Activated CD8-positive, alpha-beta T cell treated with anti-CD3 and anti-CD28 coated beads for 36 hours (primary cell): Measurements from ENCODE around the gene HIVEP1. TPM values are rescaled to one million over a fixed set of nuclear protein-coding genes. Genes with fewer than 3 reads are reported as not detected.

Experiments used
- ATAC-seq: fragments of 200-7000 bp; cut with Tn5 transposase; one replicate; pipeline ENCODE4 v1.10.0; 2021; ENCODE audit warnings: mild to moderate bottlenecking, moderate library complexity
- CTCF ChIA-PET: fragments of 350-600 bp; sonication (Branson Sonifier 250); formaldehyde crosslinking; loops from one replicate; lab custom pipeline; 2021; ENCODE audit warnings: antibody characterized with exemption; lab: Charles Lee
- POLR2A ChIA-PET: fragments of 350-600 bp; sonication (Branson Sonifier 250); formaldehyde crosslinking; loops from one replicate; lab custom pipeline; 2021; ENCODE audit warnings: antibody characterized with exemption; lab: Charles Lee
- DNase-seq: peaks from one replicate; pipeline ENCODE4 v3.0.0-alpha.2; 2020
- H3K27ac Mint-ChIP-seq: one replicate; pipeline ENCODE4 v1.8.0; 2021; ENCODE audit warnings: mild to moderate bottlenecking, mixed read lengths
- H3K27me3 Mint-ChIP-seq: one replicate; pipeline ENCODE4 v1.8.0; 2021; ENCODE audit warnings: mixed read lengths
- H3K36me3 Mint-ChIP-seq: one replicate; pipeline ENCODE4 v1.8.0; 2021; ENCODE audit warnings: low read depth, mixed read lengths
- H3K4me1 Mint-ChIP-seq: one replicate; pipeline ENCODE4 v1.8.0; 2021; ENCODE audit warnings: low read depth, mixed read lengths
- H3K4me3 Mint-ChIP-seq: one replicate; pipeline ENCODE4 v1.8.0; 2021; ENCODE audit warnings: mild to moderate bottlenecking, moderate library complexity, mixed read lengths
- H3K9me3 Mint-ChIP-seq: one replicate; pipeline ENCODE4 v1.8.0; 2021; ENCODE audit warnings: mixed read lengths
- CTCF ChIP-seq: fragments of 200-600 bp; IDR thresholded peaks from one replicate; pipeline ENCODE4 v1.8.0; 2022; ENCODE audit warnings: antibody characterized with exemption, mild to moderate bottlenecking
- intact Hi-C: fragments of 100-400 bp; cut with micrococcal nuclease; formaldehyde crosslinking; loops from one replicate; pipeline ENCODE4 v1.10.0; 2022
- total RNA-seq, 2 experiments: library from RNA; stranded (reverse); gene quantifications; one replicate each; pipeline ENCODE4 v1.2.3, GENCODE V29; 2021

Gene HIVEP1
- total RNA-seq, 2 experiments from 2014 or later, result 38.5 to 41.3 TPM

- TF ChIP-seq CTCF, result no peak
- Mint-ChIP-seq H3K4me3 (no peak overlapping the region), H3K4me1 (peaks cover 68% of the 10 kb centered on the region), H3K27me3 (no peaks in the 10 kb centered on the region), H3K27ac (no peak overlapping the region), H3K9me3 (no peaks in the 10 kb centered on the region), H3K36me3 (peaks cover 12% of the 10 kb centered on the region)
- intact Hi-C loops, result no loop called here
- DNase-seq (no peak), ATAC-seq (no peak)
- ChIA-PET POLR2A (interaction anchor here (0.6 to 1.5 kb wide), 3 partner anchors 10 to 28 kb away, joined by 3 read pairs; no protein-coding TSS in a partner anchor), CTCF (interaction anchor here (1.0 kb wide), 2 partner anchors 10 to 130 kb away, joined by 3 read pairs; no protein-coding TSS in a partner anchor)
These were observed 65.1 kb downstream of the HIVEP1 start for GRCh38 chr6:12077021-12077710.

- Mint-ChIP-seq H3K4me3 (no peak overlapping the region), H3K4me1 (peaks cover 65% of the 10 kb centered on the region), H3K9me3 (no peaks in the 10 kb centered on the region), H3K27me3 (no peaks in the 10 kb centered on the region), H3K27ac (no peak overlapping the region), H3K36me3 (peaks cover 9% of the 10 kb centered on the region)
- no peak for ATAC-seq
- POLR2A ChIA-PET, result interaction anchor here (1.5 kb wide), 1 partner anchor 9 kb away, joined by 3 read pairs; no protein-coding TSS in a partner anchor
- intact Hi-C loops, result no loop called here
- CTCF ChIA-PET, result no interaction called here
- TF ChIP-seq CTCF, result no peak
- no peak for DNase-seq
These were observed 65.9 kb downstream of the HIVEP1 start for GRCh38 chr6:12078014-12078413.

GRCh38 chr6:12081771-12082170 is 69.7 kb downstream of the HIVEP1 start:
- Mint-ChIP-seq H3K27me3 (no peaks in the 10 kb centered on the region), H3K27ac (no peak overlapping the region), H3K4me3 (no peak overlapping the region)

GRCh38 chr6:12082368-12082767 is 70.3 kb downstream of the HIVEP1 start:
- Mint-ChIP-seq H3K27me3 (no peaks in the 10 kb centered on the region), H3K4me1 (peaks cover 46% of the 10 kb centered on the region), H3K9me3 (no peaks in the 10 kb centered on the region), H3K4me3 (no peak overlapping the region), H3K27ac (no peak overlapping the region), H3K36me3 (peaks cover 9% of the 10 kb centered on the region)
- no peak for TF ChIP-seq CTCF
- DNase-seq (no peak), ATAC-seq (no peak)
- intact Hi-C loops, result no loop called here
- ChIA-PET CTCF (no interaction called here), POLR2A (no interaction called here)

More at GRCh38 chr6:12081771-12082170, 69.7 kb downstream of the HIVEP1 start:
- peaks cover 52% of the 10 kb centered on the region for H3K4me1 Mint-ChIP-seq
- peaks cover 9% of the 10 kb centered on the region for H3K36me3 Mint-ChIP-seq
- intact Hi-C loops, result no loop called here
- ChIA-PET CTCF (no interaction called here), POLR2A (no interaction called here)
- TF ChIP-seq CTCF, result no peak
- DNase-seq, result no peak
- H3K9me3 Mint-ChIP-seq, result no peaks in the 10 kb centered on the region
- ATAC-seq, result no peak

- Mint-ChIP-seq H3K36me3 (peaks cover 3% of the 10 kb centered on the region), H3K4me3 (no peak overlapping the region), H3K9me3 (no peaks in the 10 kb centered on the region), H3K27me3 (no peaks in the 10 kb centered on the region), H3K4me1 (peaks cover 39% of the 10 kb centered on the region), H3K27ac (no peak overlapping the region)
- ChIA-PET CTCF (interaction anchor here (0.6 kb wide), 1 partner anchor 51 kb away, joined by 3 read pairs; no protein-coding TSS in a partner anchor), POLR2A (no interaction called here)
- intact Hi-C loops, result no loop called here
- ATAC-seq (no peak), DNase-seq (no peak)
- no peak for TF ChIP-seq CTCF
These were observed 71.2 kb downstream of the HIVEP1 start for GRCh38 chr6:12083302-12083701.
